HG02981 (cell line): ENCODE measurements around the gene DGKI.

Experiments
- ATAC-seq: cut with Tn5 transposase; IDR thresholded peaks from one replicate; pipeline ENCODE4 v1.9.1; 2021; ENCODE audit warnings: mild to moderate bottlenecking, moderate library complexity; ENCODE audit not compliant: unreplicated experiment

DGKI gene

DNA sequence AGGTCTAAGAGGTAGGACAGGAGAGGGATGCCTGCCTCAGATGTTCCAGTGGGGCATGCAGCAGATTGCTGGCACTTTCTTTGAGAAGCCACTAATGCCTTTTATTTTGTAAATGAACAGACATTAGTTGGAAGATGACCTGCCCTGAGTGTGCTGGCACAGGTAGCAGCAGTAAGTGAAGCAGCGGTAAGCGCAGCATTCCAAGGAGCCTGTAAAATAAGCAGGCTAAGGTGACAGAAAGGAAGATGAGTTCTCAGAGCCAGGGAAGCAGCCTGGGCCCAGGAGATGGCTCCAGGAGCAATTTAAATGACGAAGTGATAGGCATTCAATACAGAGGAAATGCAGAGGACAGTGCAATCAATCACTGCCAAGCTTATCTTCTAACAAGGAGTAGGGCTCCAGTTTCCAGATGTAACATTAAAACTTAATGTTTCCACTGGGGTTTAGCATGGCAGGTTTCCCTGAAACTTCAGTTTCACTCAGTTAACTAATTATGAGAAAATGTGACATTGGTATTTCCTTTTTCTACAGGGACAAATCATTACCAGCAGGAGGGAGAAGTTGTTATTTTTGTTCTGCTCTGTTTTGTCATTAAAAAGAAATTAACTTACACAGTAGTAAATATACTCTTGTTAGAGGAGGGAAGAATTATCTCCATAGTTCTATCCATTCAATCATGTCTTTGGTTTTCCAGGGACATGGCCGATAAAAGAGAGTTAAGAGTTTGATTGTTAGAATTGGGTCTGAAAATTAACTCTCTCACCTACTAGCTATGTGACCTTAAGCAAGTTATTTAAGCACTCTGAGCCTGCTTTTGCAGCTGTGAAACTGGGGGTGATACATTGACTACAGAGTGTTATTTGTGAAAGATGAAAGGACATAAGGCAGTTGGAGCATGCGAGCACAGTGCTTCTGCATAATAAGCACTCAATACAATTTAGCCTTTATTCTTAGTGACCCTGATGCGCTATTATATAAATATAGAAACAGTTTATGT, 406.6 kb downstream of the DGKI start:
- no peak for ATAC-seq

DNA sequence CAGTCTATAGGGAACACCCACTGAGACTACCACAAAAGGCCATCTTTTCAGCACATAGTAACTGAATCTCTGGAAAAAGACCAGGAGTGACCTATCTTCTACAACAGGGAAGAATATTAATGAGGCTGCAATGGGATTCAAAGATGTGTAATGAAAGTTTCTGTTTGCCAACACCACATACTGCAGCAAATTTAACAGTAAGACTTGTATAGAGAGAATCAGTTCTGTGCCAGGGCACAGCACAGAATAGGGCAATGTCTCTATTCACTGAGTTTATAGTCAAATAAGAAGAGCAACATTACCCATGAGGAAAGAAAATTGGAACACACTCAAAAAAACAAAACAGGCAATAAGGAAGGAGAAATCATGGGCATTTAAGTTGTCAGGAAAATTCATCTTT, 411.8 kb downstream of the DGKI start:
- no peak for ATAC-seq

DNA sequence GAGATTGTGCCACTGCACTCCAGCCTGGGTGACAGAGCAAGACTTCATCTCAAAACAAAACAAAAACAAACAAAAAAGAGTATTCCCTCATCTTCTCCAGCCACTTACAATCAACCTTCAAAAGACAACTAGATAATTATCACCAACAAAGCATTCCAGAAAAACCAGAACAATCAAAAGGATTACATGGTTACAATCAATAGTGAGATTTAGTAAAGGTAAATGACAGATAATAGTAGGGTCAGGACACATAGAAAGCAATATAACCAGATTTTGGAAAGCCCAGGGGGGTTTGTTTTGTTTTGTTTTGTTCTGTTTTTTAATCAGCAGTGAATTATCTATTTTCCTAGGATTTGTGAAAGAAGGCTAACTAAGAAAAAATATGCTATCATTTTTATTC, 412.2 kb downstream of the DGKI start:
- no peak for ATAC-seq

DNA sequence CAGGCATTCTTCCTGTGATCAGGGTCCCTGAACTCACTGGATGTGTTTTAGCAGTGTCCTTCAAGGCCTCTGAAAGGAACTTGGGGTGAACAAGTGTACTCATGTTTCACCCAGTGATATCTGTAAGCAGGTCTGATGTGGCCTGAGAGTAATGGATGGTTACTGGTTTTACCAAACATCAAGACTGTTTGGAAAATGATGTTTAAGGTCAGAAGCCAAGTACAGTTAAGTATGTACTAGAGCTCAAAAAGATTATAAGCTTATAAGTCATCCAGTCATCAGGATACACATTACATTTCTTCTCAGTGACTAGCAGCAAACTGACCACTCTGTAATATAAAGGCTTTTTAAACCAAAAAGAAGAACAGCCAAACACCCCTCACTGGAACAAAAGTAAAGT, 423.5 kb downstream of the DGKI start:
- no peak for ATAC-seq

DNA sequence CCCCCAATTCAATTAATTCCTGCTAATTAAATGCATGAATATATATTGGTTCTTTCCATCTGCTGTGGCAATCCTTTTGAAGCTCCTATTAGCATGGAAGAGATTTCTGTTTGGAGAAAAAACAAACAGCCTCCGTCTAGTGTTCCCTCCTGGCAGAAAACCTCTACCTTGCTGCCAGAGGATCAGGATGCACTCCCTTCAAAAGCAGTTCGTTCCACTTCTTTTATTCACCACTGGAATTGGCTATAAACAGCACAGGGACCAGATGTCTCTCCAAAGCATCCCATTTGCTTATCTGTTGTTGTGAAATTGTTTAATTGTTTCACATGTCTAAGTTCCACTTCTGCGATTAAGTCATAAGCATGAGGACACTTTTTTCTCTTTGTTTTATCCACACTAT, 425.4 kb downstream of the DGKI start:
- ATAC-seq, result no peak

DNA sequence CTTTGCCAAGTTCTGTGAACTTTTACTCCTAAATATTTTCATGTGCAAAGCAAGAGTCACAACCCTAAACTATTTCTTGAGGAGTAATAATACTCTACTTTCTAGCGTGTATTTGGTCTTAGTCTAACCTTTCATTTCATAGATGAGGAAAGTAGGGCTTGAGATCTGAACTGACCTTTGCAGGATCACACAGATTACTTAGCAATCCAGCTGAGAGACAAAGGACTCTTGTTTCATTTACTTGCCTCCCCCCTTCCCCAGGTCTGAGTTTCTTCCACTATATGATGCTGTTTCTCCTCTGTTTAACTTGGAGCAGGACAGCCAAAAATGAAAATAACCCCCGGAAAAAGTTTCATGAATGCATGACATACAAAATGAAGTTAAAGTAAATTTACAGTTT, 427.9 kb downstream of the DGKI start:
- ATAC-seq, result no peak

DNA sequence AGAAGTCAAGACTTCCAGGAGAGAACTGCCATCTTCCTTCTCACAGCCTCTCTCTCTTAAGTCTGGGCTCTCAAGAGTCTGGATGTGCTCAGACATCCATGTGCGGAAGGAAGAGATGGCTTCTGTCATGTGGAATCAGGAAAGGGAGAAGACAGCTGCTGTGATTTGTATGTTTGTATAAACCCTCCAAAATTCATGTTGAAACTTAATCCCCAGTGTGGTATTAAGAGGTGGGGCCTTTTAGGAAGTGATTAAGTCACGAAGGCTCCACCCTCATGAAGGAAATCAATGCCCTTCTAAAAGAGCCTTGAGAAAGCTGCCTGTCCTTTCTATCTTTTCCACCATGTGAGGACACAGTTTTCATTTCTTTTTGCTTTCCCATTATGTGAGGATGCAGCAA, 429.3 kb downstream of the DGKI start:
- no peak for ATAC-seq

DNA sequence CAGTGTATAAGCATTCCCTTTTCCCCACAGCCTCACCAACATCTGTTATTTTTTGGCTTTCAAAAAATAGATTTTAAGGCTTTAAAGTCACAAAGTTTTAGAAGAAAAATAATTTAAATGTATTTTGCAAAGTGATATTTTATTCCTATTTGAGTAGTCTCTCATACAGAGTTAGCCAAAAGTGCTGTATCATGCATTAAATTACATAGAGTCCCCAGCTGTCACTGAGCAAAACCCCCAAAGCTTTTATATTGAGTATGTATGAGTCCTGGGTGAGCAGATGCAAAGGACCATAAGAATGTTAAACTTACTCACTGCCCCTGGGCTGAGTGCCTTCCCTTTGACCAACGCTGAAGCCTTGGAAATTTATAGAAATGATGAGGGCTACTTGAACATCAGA, 432.9 kb downstream of the DGKI start:
- ATAC-seq, result no peak

DNA sequence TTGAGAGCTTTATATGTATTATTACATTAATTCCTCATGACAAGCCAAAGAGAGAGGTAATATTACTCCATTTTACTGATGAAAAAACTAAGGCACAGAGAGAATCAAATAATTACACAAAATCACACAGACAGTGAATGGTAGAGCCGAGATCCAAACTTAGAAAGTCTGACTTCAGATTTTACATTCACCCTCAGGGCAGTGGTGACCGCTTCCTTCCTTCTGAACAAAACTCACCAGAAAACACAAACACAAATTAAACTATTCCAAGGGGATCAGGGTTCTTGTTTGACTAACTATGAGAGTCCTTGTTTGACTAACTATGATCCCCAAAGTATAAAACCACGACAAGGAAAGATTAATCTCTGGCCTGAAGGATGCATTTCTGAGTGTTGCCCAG, 435.3 kb downstream of the DGKI start:
- no peak for ATAC-seq

DNA sequence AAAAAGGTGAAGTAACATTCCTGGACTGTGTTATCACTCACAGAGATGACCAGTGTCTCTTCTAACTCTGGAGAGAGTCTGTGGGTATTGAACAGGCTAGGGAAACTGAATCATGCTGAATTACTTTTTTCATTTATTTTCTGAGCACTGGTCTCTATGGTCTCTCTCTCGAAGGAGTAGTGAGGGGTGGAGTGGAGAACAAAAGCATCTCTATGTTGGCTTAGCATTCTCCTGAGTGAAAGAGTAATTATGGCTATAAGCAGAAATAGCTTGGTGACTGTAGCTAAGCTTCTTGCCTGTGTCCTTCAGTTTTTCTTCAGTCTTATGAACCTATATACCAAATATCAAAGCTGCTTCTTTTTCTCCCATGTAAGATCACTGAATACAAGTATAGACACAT, 438.6 kb downstream of the DGKI start:
- no peak for ATAC-seq

DNA sequence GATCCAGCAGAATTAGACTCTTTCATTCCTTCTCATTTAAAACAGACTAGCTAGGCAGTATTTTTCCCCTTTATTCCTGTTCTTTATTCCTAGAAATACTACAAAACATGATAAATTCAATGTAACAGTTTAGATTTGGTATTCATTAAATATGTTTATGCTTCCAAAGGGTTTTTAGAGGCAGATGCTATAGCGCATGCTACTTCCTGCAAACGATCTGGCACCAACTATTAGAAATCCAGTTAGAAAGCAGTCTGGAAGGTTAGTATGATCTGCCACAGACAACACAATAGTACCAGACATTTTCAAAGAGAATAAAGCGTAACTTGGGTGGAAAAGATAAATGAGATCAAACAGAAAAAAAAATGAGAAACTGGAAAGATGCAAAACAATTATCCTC, 439.7 kb downstream of the DGKI start:
- no peak for ATAC-seq

DNA sequence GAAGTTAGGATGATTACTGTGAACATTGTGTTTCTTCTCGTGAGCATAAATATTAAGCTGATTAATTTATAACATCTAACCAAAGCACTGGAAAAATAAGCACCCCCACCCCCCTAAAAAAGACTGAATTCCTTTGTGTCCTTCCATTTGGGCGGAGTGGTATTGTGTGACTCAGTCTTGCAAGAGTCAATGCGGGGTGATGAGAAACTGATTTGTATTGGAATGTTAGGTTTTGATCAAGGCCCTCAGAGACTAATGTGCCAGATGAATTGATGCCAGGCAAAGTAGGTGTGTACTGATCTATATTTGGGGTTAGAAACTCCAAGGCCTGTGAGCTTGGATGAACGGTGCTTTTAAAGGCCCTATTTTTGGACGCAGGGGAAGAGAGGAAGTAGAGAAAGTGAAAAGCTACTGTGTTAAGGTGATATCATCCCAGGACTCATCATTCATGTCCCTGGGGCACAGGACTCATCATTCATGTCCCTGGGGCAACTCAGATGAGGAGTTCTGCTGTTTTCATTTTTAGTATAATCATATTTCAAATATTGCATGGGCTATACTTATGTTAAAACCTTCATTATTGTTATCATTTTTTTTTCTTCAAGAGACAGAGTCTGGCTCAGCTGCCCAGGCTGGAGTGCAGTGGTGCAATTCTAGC, 442.0 kb downstream of the DGKI start:
- ATAC-seq, result no peak

DNA sequence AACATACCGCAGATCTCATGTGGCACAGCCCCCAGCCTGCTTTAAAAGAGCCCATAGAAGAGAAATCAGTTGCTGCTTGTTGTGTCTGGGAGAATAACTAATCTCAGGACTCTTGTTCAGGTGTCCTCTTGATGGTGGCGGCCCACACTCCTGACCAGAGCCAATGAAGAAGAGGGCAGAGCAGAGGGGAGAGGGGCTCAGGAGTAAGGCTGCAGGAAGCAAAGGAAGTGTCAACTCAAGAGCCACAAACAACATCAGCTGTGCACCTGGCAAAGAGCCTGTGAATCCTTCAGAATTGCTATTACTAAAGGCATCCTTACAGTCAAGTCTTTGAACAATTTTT, 443.4 kb downstream of the DGKI start:
- no peak for ATAC-seq

DNA sequence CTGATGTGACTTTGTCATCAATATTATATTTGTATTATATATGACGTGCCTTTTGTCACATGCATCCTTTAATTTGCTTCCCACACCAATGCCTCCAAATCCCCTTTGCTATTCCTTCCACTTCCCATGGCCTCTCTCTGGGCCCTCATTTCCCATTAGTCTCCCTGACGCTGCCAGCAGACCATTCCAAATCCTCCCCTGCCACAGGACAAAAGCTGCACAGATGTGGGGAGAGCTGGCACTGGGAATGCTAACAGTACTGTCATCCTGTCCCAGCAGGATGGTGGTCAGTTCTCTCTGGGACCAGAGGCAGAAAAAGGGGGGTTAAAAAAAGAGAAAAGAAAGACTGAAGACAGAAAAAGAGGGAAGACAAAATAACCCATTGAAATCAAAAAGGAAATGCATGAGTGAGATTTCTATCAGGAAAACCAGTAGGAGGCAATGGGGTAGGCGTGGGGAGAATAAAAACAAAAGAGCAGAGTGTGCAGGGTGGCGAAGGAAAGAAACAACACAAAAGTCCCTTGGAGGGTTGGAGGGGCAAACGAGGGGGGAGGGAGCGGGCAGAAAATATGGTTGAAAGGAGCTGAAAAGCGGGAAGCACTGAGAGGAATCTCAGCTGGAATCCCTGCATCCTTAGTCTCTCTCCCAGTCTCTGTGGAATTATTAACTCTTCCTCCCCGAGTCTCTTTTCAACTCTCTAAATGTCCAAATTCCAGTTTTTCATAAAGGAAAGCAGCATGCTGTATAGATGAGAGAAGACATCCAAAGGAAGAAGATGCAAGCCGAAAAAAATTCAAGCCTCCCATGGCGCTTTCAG, 444.0 kb downstream of the DGKI start:
- no peak for ATAC-seq

DNA sequence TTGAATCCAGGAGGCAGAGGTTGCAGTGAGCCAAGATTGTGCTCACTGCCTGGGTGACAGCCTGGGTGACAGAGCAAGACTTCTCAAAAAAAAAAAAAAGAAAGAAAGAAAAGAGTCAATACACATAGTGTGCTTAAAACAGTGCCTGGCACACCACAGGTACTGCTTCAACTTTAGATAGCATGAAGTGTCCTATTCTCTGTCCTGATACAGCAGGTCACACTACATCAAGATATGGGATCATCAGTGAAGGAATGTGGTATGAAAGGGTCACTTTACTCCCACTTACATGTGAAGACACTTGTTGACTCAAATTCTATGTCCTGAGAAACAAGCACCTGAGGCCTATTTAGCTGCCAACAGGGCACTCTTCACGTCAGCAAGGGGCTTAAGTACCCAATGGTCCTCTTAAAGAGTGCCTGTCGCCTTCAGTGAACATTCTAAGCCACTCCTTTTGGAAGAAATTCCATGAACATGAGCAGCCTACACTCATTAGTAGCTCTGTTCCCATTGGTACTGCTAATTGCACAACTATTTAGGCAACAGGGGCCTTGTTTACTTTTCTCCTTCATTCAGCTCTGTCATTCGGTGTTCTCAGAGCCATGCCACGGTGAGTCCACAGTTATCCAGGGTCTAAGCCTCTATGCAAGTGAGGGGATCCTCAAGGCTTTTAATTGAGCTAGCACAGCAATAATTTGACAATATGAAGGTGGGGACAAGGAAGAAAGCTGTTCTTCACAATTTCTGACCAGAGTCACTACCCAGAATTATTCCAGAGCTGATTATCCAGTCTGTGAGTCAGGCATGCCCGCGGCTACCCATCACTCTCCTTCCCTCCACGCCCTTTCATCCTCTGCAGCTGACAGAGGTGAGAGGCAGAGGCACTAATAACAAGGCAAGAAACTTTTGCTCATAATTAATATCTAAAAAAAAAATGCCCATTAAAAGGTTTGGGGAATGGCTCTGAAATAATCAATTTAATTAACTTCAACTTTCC, 446.6 kb downstream of the DGKI start:
- ATAC-seq, result no peak

DNA sequence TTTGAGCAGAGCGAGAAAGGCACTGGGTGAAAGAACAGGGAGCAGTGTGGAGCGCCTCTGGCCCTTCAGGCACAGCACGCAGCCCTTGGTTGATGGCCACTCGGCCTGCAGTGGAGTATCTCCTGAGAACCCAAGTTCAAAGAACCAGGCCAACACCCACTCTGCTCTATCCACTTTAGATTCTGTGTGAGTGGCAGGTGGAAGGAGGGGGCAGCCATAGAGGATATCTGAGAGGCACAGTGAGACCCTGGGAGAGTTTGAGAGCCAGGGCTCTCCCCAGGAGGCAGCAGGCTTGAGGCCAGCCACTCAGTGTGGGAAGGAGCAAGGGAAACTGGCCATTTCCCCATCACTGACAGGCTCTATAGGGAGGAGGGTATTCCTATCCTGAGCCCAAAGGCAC, 450.7 kb downstream of the DGKI start:
- ATAC-seq, result no peak

DNA sequence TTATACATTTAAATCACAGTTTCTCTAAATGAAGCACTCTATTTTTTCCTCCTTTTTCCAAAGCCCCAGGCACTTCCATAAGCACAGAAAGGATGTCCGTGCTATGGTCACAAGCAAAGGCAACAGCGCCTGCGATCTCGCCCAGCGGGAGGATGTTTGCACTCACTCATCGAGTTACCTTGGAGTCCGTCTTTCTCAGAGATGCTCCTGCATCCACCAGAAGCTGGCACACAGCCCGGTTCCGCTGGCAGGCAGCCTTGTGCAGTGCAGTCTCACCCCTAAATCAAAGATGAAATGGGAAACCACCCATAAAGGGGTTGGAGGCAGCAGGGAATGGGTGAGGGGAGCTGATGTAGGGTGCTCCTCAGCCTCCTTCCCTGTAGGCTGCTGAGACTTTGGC, 451.4 kb downstream of the DGKI start:
- no peak for ATAC-seq

DNA sequence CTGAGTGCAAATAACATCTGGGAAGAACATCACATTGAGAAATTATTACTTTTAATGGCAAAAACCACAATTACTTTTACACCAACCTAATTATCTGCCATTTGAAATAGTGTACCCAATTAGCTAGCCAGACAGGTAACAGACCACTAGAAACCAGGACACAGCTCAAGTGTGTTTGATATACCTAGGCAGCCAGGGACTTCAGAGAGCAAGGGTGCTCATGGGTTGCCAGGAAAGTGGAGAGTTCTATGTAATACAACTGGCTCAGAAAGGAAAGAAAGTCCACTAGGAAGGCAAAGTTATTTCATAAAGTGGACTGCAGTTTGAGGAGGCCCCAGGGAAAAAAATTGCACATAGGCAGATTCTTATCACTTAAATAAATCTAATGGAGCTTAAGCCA, 453.2 kb downstream of the DGKI start:
- ATAC-seq, result no peak

DNA sequence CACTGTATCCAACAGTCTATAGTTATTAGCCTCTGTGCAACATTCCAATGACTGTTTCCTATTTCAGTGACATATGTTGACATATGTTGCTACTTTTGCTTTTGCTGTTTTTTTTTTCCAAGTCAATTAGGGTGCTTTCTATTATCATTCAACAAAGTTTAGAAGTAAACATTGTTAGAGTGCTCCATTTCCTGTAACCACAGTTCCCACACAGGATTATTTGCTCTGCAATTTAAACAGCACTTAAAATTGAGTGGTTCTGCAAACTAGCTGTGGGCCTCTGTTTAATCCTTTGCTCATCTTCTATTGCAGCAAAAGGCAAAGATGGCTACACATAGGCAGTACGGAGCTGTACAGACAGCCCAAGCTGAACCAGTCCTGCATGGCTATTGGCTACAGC, 456.7 kb downstream of the DGKI start:
- ATAC-seq, result no peak

DNA sequence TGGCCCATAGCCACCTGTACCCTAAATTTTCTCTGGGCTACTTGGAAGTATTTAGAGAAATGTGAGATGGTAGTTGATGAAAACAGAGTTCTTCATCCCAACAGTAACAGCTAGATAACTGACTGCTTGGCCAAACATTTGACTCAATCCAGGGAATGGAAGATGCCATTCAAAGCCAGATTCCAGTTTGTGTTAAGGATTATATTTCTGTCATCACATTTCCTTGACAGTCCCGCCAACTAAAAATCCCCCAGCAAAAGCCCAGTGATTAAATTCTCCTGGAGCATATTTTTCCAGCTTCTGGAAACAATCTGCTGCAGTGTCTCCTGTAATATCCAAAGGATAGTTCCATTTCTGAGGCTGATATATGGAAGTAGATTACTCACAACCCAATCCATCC, 457.9 kb downstream of the DGKI start:
- no peak for ATAC-seq
